K562 (cell line): Measurements from ENCODE around the gene TMEM209.
"Not testable (repeated sequence)": the region's sequence is repeated elsewhere in the genome, so short reads cannot be mapped to it uniquely, and the experiment has no call there.

Source experiments
- FOS ChIP-seq: IDR thresholded peaks from 3 replicates; pipeline ENCODE4 v1.6.1; 2011; ENCODE audit not compliant: insufficient read length; ENCODE audit errors: extremely low read depth
- GTF2F1 ChIP-seq: IDR thresholded peaks from 2 replicates; pipeline ENCODE4 v1.6.1; 2011; ENCODE audit warnings: low read depth, low read length, improper control_type of control experiment
- JUNB ChIP-seq: fragments of 450-650 bp; formaldehyde crosslinking; conservative IDR thresholded peaks from 2 replicates; pipeline ENCODE4 v1.4.0; 2020; ENCODE audit warnings: mild to moderate bottlenecking
- RAD21 ChIP-seq, 2 experiments: fragments of 250-450 bp in 1 of 2; fragments of 450-650 bp in 1 of 2; sonication (Bioruptor Pico) in 1 of 2; formaldehyde crosslinking in 1 of 2; IDR thresholded peaks in 1 of 2; conservative IDR thresholded peaks in 1 of 2; 2 replicates each; pipeline versions ENCODE4 v1.4.0 to v1.8.0; 2020 to 2022; ENCODE audit warnings: mild to moderate bottlenecking in 2 of 2, moderate library complexity in 1 of 2
- SMARCA4 ChIP-seq: fragments of 450-650 bp; IDR thresholded peaks from 2 replicates; pipeline ENCODE4 v1.6.1; 2016
- TBP ChIP-seq: optimal IDR thresholded peaks from 2 replicates; pipeline ENCODE3; 2011; ENCODE audit warnings: low read depth, low read length, improper control_type of control experiment
- TOE1 ChIP-seq, 2 experiments: fragments of 450-650 bp in 1 of 2; sonication (generic) in 1 of 2; formaldehyde crosslinking in 1 of 2; IDR thresholded peaks; 2 replicates each; pipeline versions ENCODE4 v1.7.1 to v1.8.0; 2016 to 2022; ENCODE audit warnings: borderline replicate concordance in 2 of 2, mild to moderate bottlenecking in 2 of 2, antibody characterized with exemption in 1 of 2, inconsistent platforms in 1 of 2, low read depth in 1 of 2, missing genetic modification reagents in 1 of 2, moderate library complexity in 1 of 2
- USF2 ChIP-seq: sonication (generic); formaldehyde crosslinking; IDR thresholded peaks from 2 replicates; pipeline ENCODE4 v1.5.0; 2020; ENCODE audit warnings: missing genetic modification reagents
- ZFP36 ChIP-seq: fragments of 150-350 bp; IDR thresholded peaks from 2 replicates; pipeline ENCODE4 v1.6.1; 2018; ENCODE audit warnings: low read length, low read depth; ENCODE audit not compliant: partially characterized antibody
- ZNF140 ChIP-seq: fragments of 250-450 bp; sonication (Bioruptor Pico); IDR thresholded peaks from 2 replicates; pipeline ENCODE4 v1.8.0; 2021; ENCODE audit warnings: moderate library complexity, mild to moderate bottlenecking, inconsistent platforms
- ZNF551 ChIP-seq: fragments of 250-450 bp; sonication (Bioruptor Pico); IDR thresholded peaks from 2 replicates; pipeline ENCODE4 v1.5.0; 2021; ENCODE audit warnings: mild to moderate bottlenecking, moderate library complexity
- TF ChIP-seq, protein P1 (sequence below): sonication (generic); formaldehyde crosslinking; IDR thresholded peaks from 2 replicates; pipeline ENCODE4 v1.8.1; 2023; ENCODE audit warnings: missing genetic modification reagents, mild to moderate bottlenecking, borderline replicate concordance

DNA sequence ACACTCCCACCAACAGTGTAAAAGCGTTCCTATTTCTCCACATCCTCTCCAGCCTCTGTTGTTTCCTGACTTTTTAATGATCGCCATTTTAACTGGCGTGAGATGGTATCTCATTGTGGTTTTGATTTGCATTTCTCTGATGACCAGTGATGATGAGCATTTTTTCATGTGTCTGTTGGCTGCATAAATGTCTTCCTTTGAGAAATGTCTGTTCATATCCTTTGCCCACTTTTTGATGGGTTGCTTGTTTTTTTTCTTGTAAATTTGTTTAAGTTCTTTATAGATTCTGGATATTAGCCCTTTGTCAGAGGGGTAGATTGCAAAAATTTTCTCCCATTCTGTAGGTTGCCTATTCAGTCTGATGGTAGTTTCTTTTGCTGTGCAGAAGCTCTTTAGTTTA lies 44.4 kb upstream of the TMEM209 start:
- not testable (repeated sequence) for TF ChIP-seq TOE1 (IDR thresholded peaks at IDR 0.05; ENCODE audit: borderline replicate concordance); TOE1 (CRISPR knock-in tag; IDR thresholded peaks at IDR 0.05; ENCODE audit: borderline replicate concordance, low read depth); SMARCA4; RAD21 (CRISPR knock-in tag; conservative IDR thresholded peaks at IDR 0.05 in 1 of 2, IDR thresholded peaks at IDR 0.05 in 1 of 2); ZNF140 (CRISPR knock-in tag); JUNB (CRISPR knock-in tag); USF2 (CRISPR knock-in tag); ZNF551; GTF2F1; TBP; FOS; ZFP36
- TF ChIP-seq, protein P1, sequence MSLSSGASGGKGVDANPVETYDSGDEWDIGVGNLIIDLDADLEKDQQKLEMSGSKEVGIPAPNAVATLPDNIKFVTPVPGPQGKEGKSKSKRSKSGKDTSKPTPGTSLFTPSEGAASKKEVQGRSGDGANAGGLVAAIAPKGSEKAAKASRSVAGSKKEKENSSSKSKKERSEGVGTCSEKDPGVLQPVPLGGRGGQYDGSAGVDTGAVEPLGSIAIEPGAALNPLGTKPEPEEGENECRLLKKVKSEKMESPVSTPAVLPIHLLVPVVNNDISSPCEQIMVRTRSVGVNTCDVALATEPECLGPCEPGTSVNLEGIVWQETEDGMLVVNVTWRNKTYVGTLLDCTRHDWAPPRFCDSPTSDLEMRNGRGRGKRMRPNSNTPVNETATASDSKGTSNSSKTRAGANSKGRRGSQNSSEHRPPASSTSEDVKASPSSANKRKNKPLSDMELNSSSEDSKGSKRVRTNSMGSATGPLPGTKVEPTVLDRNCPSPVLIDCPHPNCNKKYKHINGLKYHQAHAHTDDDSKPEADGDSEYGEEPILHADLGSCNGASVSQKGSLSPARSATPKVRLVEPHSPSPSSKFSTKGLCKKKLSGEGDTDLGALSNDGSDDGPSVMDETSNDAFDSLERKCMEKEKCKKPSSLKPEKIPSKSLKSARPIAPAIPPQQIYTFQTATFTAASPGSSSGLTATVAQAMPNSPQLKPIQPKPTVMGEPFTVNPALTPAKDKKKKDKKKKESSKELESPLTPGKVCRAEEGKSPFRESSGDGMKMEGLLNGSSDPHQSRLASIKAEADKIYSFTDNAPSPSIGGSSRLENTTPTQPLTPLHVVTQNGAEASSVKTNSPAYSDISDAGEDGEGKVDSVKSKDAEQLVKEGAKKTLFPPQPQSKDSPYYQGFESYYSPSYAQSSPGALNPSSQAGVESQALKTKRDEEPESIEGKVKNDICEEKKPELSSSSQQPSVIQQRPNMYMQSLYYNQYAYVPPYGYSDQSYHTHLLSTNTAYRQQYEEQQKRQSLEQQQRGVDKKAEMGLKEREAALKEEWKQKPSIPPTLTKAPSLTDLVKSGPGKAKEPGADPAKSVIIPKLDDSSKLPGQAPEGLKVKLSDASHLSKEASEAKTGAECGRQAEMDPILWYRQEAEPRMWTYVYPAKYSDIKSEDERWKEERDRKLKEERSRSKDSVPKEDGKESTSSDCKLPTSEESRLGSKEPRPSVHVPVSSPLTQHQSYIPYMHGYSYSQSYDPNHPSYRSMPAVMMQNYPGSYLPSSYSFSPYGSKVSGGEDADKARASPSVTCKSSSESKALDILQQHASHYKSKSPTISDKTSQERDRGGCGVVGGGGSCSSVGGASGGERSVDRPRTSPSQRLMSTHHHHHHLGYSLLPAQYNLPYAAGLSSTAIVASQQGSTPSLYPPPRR (CRISPR knock-in tag), result not testable (repeated sequence)
